Measurements from ENCODE around the gene RNF187.
"Not testable (repeated sequence)": the region's sequence is repeated elsewhere in the genome, so short reads cannot be mapped to it uniquely, and the experiment has no call there.

The RNF187 gene

DNA sequence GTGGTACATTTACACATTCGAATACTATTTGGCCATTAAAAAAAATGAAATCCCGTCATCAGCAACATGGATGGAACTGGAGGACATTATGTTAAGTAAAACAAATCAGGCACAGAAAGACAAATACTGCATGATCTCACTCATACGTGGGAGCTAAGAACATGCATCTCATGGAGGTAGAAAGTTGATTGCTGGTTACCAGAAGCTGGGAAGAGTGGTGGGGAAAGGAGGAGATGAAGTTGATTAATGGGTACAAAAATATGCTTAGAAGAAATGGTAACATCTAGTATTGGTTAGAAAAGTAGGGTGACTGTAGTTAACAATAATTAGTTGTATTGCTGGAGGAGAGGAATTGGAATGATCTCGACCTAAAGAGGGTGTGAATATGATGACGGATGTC is 24.6 kb upstream of the RNF187 start:
- no peak for FAIRE-seq

DNA sequence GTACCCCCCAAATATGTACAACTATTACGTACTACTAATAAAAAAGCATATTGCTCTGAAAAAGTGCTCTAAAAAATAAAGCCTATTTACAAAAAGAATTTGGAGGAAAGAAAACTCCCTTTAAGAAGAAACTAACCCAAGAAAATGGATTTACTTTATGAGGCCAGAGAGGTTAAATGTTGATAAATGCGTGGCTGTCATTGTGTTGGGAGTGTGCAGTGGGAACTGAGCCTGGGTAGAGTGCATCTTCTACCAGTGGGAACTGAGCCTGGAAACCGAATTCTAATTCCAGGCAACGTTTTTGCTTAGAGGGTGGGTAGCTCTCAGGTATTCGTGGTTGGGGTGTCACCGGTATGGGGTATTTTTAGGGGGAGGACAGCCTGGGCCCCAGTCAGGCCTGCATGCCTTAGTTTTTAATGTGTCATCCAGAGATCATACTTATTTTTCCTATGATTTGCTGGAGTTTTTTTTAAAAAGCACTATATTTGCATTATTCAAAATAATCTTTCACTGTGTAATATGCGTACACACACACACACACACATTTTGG is 24.1 kb upstream of the RNF187 start:
- no peak for FAIRE-seq

DNA sequence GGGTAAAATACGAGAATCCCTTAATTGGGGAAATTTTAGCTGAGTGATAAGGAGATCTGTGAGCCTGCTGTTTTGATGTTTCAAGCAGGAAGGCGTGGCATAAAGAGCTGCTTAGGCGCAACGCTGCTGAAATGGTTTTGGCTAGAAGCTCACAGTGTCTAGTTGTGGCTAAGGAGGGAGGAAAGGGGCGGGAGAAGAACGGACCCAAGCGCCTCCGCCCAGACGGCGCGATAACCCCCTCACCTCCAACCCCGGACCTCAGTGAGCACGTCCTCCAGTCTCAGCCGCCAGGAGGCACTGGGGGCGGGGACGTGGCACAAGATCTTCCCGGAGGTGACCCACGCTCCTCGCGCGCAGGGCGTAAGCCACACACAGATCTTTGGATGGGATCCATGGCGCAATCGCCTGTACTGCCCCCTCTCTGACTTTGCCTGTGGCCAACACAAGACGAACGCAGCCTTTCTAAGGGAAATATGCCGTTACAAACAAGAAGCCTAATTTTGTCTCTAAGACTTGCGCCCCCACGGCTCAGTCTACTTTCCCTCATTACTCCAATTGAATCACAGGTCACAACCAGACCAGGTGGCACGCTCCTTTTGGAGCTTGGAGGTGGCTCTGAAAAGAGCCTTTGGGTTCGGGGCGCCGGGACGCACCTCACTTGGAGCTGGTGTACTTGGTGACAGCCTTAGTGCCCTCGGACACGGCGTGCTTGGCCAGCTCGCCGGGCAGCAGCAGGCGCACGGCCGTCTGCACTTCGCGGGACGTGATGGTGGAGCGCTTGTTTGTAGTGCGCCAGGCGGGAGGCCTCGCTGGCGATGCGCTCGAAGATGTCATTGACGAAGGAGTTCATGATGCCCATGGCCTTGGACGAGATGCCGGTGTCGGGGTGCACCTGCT is 23.4 kb upstream of the RNF187 start:
- no peak for FAIRE-seq

DNA sequence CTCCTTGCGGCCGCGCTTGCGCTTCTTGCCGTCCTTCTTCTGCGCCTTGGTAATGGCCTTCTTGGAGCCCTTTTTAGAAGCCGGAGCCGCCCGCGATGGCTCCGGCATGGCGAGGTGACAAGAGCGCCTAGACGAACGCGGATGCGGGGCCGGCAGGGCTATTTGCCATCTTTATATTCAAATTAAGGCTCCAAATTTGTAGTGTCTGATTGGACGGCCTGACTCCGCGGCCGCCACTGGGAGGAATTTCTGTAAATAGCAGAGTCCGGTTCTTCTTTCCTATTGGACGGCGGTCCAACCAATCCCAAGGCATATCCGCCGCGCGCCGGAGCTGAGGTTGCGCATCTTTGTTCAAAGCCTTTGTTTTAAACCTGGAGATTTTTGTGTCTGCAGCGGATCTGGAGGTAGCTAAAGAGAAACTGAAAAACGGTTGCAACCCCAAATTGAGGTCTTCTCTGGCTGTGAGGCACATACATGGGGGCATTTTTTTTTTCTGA is 22.6 kb upstream of the RNF187 start:
- no peak for FAIRE-seq

- FAIRE-seq: no peak
Measured at GRCh38 chr1:228465141-228465540, 22.0 kb upstream of the RNF187 start.

DNA sequence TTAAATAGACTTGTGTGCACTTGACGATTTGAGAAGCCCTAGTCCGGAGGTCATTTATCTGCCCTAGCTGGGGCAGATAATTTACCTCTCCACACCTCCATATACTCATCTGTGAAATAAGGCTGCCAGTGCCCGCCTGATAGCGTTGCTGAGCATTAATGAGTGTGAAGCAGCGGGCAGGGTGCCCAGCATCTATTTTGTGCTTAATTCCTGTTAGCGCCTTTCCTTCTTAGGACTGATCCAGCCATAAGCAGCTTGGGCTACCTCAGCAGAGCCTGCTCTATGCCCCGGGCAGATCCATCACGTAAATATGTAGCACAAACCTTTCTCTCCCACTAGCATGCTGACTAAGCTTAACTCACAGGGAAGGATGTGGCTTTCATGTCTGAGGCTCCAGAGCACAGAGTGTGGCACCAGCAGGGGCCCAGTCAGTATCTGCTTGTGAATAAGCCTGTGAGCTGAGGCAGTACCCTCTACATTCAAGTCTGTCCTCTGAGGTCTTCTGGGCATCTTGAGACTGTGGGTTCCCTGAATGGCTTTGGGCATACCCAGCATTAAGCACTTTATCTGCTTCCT is 21.5 kb upstream of the RNF187 start:
- FAIRE-seq: no peak

DNA sequence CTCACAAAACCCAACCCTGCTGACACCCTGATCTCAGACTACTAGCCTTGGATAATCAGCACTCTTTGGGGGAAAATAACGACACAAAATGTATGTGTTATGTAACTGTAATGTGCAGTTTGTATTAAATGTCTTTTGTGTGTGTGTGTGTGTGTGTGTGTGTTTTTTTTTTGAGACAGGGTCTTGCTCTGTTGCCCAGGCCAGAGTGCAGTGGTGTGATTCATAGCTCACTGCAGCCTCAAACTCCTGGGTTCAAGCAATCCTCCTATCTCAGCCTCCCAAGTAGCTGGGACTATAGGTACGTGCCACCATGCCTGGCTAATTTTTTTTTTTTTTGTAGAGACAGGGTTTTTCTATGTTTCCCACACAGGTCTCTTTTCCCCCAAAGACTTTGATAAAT is 19.0 kb upstream of the RNF187 start:
- FAIRE-seq: not testable (repeated sequence)

DNA sequence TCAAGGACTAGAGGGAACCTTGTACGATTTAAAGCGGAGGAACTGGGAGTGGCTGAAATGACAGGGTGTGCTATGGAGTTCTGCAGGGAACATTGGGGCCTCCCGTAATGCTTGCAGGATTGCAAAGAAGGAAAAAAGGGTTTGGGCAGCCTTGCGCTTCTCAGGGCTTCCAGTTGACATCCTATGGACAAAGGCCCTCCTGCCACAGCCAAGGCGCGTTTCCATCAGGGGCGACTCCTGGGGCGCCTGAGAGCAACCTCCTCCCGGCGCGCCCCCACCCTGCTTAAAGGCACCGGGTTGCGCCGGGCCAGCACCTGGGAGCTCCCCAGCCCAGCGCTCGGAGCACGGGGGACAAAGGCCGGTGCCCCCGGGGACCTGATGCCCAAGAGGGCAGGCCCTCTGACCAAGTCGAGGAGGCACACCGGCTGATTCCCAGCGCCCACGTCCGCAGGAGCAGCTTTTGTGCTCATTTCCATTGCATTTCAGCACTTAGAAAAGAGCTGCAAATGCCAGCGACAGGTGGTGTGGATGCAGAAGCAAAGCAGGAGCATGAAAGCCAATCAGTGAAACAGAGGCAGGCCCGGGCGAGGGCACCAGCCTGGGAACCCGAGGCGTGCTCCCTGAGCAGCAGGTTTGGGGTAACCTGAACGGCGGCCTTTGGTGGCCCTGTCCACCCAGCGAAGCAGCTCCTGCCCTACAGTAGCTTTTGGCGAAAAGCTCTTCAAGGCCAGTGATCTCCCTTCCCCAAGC is 17.6 kb upstream of the RNF187 start:
- no peak for FAIRE-seq

GRCh38 chr1:228471154-228471761 is 15.9 kb upstream of the RNF187 start:
- FAIRE-seq: no peak

- no peak for FAIRE-seq
Measured at GRCh38 chr1:228471762-228472398, 15.3 kb upstream of the RNF187 start.

DNA sequence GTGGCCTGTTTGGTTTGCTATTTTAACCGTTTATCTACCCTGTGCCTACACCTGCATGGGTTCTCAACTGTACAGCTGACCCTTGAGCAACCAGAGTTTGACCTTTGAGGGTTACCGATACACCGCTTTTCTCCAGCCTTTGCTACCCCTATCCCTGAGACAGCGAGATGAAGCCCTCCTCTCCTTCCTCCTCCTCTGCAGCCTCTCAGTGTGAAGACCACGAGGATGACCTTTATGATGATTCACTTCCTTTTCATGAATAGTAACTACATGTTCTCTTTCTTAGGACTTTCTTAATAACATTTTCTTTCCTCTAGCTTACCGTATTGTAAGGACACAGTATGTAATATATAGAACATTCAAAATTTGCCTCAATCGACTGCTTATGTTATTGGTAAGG is 14.5 kb upstream of the RNF187 start:
- no peak for FAIRE-seq

- FAIRE-seq: no peak
Measured at GRCh38 chr1:228474507-228474906, 12.7 kb upstream of the RNF187 start.

- no peak for FAIRE-seq
Measured at GRCh38 chr1:228475812-228476211, 11.4 kb upstream of the RNF187 start.

- FAIRE-seq: no peak
Measured at GRCh38 chr1:228477263-228477662, 9.9 kb upstream of the RNF187 start.

DNA sequence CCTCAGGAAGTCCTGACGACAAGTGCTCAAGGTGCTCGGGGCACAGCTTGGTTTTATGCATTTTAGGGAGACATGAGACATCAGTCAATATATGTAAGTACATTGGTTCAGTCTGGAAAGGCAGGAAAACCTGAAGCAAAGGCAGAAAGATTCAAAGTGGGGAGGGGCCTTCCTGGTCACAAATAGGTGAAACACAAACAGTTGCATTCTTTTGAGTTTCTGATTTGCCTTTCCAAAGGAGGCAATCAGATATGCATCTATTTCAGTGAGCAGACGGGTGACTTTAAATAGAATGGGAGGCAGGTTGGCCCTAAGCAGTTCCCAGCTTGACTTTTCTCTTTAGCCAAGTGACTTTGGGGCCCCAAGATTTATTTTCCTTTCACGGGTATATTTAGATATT is 8.9 kb upstream of the RNF187 start:
- no peak for FAIRE-seq

DNA sequence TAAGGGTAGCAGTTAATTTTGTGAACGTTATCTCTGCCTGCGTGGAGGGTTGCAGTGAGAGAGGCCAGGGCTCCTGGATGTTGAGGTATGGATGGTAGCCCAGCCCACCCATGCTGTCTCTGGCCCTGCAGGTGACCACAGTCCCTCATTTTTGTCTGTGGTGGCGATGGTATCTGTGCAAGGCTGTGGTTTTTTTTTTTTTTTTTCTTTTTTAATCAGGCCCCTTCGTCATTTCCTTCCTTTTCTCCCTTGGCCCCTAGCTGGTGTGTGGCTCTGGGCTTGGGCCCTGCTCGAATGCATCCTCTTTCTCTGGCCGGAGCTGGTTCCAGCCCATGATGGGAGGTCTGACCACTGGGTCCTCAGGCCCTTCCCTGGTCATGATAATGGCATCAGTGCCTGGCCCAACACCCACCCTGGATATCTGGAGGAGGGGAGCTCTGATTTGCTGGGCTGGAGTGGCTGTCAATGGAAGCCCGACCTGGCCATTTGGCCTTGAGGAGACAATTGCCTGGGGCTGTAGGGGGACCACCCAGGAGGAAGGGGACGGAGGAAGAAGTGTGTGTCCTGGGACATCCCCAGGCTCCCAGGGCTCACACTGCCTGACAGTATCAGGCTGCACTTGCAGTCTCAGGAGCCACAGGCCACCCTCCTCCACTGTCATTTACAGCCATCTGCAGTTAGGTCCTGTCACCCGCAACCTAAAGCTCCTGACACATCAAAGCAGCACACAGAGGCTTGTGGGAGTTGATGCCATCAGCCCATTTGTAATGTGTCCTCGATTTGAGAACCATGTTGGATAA is 8.1 kb upstream of the RNF187 start:
- FAIRE-seq: no peak

- no peak for FAIRE-seq
Measured at GRCh38 chr1:228483789-228484188, 3.4 kb upstream of the RNF187 start.

- FAIRE-seq: no peak
Measured at GRCh38 chr1:228486596-228487335, 416 bp upstream of the RNF187 start.

DNA sequence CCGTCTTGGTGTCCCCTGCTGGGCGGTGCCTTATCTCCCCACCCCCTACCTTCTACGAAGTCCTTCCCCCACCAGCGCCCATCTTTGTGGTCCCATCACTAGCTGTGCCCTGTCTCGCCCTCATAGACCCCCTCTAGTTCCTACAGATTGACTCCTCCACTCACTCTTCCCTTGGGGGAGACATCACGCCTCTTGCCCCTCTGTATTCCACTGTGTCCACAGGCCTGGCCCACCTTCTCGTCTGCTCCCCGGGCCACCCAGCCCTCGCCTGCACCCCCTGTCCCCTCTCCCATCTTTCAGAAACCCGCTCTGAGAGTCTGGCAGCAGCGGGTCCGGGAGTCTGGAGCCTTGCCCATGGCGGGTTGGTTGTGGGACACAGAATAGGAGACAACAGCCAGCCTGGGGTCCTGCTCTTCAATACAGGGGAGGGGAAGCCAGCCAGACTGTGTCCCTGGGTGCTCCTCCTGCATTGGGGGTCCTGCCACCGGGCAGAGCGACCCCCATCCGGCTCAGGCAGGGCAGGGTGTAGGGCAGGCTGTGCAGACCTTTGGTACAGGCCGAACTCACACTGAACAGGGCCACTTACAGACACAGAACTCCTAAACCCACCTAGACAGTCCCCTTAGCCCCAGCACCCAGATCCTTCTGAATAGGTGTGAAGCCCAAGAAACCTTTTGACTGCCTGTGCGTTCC is 1.1 kb downstream of the RNF187 start:
- no peak for FAIRE-seq

Measured in islet of Langerhans (tissue), 1 donor.